Ovary (tissue), 3 donors: ENCODE results near the gene TGFB2.

ENCODE experiments used
- EP300 ChIP-seq: sonication (generic); formaldehyde crosslinking; IDR thresholded peaks from one replicate; pipeline ENCODE4 v1.6.1; 2017; ENCODE audit warnings: antibody characterized with exemption
- POLR2A ChIP-seq: fragments of 450-650 bp; IDR thresholded peaks from one replicate; pipeline ENCODE4 v1.6.1; 2017; ENCODE audit warnings: antibody characterized with exemption, mild to moderate bottlenecking, moderate library complexity
- TF ChIP-seq, protein P1 (sequence below), 3 donors: fragments of 450-650 bp in 2 of 3; fragments of 200-600 bp in 1 of 3; IDR thresholded peaks; one replicate each; pipeline versions ENCODE4 v1.5.1 to v1.8.0; 2016 to 2022; ENCODE audit warnings: antibody characterized with exemption in 3 of 3, mild to moderate bottlenecking in 1 of 3
- donor health status: DM: no; HTN: no; CAD: no.

- TF ChIP-seq, protein P1, sequence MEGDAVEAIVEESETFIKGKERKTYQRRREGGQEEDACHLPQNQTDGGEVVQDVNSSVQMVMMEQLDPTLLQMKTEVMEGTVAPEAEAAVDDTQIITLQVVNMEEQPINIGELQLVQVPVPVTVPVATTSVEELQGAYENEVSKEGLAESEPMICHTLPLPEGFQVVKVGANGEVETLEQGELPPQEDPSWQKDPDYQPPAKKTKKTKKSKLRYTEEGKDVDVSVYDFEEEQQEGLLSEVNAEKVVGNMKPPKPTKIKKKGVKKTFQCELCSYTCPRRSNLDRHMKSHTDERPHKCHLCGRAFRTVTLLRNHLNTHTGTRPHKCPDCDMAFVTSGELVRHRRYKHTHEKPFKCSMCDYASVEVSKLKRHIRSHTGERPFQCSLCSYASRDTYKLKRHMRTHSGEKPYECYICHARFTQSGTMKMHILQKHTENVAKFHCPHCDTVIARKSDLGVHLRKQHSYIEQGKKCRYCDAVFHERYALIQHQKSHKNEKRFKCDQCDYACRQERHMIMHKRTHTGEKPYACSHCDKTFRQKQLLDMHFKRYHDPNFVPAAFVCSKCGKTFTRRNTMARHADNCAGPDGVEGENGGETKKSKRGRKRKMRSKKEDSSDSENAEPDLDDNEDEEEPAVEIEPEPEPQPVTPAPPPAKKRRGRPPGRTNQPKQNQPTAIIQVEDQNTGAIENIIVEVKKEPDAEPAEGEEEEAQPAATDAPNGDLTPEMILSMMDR (IDR thresholded peaks at IDR 0.05): no peak
- TF ChIP-seq POLR2A: no peak
- TF ChIP-seq EP300: no peak
Observed at GRCh38 chr1:218367118-218367517, 22.0 kb downstream of the TGFB2 start.
